CD4-positive, alpha-beta T cell treated with Interleukin-15 for 1 hour (primary cell): ENCODE measurements around the gene PLA2G4C.

ENCODE experiments used
- DNase-seq: peaks from one replicate; pipeline ENCODE4 v3.0.0-alpha.2; 2020

PLA2G4C gene, protein sequence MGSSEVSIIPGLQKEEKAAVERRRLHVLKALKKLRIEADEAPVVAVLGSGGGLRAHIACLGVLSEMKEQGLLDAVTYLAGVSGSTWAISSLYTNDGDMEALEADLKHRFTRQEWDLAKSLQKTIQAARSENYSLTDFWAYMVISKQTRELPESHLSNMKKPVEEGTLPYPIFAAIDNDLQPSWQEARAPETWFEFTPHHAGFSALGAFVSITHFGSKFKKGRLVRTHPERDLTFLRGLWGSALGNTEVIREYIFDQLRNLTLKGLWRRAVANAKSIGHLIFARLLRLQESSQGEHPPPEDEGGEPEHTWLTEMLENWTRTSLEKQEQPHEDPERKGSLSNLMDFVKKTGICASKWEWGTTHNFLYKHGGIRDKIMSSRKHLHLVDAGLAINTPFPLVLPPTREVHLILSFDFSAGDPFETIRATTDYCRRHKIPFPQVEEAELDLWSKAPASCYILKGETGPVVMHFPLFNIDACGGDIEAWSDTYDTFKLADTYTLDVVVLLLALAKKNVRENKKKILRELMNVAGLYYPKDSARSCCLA

GRCh38 chr19:48110350-48110966 lies at the start of gene PLA2G4C:
Gene PLA2G4C (minus strand): TSS chr19:48110817. CDS start chr19:48106529, 4,288 bp downstream.
- peak; percentile 82 for DNase-seq

GRCh38 chr19:48158210-48158790 lies 47.7 kb upstream of the PLA2G4C start:
- DNase-seq: no peak

DNA sequence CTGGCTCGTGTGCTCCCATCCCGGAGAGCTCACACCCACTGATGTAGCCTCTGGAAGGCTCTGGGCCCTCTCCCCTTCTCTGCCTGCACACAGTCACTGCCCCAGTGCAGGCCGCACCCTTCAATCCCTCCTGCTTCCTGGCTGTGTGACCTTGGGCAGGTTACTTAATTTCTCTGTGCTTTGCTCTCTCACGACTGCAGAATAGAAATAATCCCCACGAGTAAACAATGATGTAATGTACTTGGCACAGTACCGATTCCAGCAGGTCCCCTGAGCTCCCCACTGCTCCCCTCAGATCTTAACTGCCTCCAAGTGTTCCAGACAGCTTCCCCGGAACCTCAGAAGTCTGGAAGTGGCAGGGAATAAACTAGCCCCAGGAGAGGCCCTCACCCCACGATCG lies 43.4 kb upstream of the PLA2G4C start:
- no peak for DNase-seq

DNA sequence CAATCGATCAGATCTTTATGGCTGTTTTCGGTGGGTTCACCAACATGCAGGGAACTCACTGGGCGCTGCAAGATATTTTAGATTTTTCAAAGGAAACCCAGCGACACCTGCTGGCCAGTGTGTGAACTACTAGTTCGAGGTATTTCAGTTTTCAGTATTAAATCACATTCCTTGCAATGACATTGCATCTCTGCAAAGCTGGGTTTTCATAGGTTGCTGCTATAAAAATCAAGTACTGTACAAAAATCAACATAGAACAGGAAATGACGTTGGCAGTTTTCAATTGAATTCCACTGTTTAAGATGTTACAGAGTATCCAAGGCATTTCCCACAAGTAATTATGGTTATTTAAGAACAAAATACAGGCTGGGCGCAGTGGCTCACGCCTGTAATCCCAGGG lies 41.9 kb upstream of the PLA2G4C start:
- peak; percentile 51 for DNase-seq

DNA sequence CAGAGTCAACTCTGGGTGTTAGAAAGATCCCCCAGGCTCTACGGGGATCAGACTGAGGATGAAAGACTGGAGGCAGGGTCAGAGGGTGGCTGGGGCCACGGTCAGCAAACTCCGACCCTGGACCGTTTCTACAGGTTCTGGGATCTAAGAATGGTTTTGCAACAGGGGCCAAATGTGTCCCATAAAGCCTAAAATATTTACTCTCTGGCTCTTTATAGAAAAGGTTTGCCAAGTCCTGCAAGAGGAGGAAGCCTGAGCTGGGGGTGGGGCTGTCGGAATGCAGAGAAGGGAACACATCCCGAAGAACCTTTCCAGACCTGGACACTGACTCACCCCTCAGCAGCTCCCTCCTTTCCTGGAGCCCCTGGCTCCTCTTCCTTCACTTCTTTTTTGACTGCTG lies 38.8 kb upstream of the PLA2G4C start:
- no peak for DNase-seq

- no peak for DNase-seq
Observed at GRCh38 chr19:48148576-48148975, 38.0 kb upstream of the PLA2G4C start.

DNA sequence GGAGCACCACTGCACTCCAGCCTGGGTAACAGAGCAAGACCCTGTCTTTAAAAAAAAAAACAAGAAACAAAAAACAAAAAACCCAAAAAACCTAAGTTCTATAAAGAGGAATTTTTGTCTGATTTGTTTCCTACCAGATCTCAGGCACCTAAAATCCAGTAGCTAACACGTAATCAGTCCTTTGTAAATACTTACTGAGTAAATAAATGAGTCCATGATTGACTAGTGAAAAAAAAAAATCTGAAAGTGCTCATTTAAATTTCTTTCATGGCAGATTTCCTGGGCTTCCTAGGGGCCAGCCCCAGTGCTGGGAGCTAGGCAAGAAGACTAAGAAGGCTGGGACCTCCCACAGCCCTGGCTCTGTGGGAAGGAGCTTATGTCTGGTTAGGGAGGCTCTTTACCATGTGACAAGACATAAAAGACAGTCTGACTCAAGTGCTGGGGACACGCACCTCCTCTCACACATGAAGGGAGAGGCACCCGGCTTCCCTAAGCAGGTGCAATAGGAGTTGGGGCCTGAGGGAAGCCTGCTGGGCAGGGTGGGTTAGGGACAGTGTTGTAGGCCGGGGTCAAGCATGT lies 37.1 kb upstream of the PLA2G4C start:
- no peak for DNase-seq

- no peak for DNase-seq
Observed at GRCh38 chr19:48139053-48139452, 28.4 kb upstream of the PLA2G4C start.

DNA sequence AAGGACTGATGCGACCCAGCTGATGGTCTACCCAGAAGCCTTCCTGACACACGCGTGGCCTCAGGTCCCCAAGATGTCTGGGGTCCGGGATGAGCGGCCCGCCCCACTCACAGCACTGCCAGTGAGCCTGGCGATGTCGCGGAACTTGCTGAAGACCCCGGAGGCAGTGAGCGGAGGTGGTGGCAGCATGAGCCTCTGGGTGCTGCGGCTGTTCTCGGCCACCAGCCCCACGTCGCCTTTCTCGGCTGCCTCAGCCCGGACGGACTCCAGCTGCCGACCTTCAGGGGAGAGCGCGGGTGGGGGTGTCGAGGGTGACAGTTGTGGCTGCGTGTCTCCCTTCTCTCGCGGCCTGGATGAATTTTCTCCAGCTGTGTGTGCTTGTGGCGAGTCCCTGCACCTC lies 26.8 kb upstream of the PLA2G4C start:
- no peak for DNase-seq

GRCh38 chr19:48136547-48136946 lies 25.9 kb upstream of the PLA2G4C start:
- no peak for DNase-seq

DNA sequence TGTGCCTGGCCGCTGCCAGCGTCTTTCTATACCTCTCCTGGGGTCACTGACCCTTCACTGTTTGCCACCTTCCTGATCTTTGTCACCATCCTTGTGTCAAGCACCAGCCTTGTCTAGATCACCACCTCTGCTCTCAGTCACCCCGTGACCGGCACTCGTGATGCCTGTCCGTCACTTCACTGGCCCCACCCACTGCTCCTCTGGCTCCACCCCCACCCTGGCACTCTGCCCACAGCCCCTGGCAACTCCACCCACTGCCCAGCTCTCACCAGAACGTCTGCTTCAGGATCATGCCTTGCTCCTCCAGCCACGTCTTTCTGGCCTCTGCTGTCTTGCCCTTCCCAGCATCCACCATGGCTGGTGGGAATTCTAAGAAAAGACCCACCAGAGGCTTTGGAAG lies 24.8 kb upstream of the PLA2G4C start:
- no peak for DNase-seq

DNA sequence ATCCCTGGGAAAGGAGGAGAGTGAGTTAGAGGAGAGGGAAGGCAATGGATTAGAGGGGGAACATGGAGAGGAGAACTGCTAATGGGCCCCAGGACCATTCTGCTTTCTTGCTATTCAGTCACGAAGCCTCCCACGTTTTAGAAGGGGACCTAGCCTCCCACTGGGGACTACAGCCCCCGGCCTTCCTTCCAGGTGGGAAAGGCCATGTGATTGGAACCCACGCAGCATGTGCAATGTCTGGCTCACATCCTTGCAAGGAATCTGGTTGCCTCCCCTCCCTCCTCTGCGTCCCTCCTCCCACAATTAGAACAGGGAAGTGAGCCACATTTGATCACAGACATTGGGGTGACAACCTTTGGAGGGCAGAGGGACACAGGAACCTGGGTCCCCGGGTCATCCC lies 22.5 kb upstream of the PLA2G4C start:
- no peak for DNase-seq

DNA sequence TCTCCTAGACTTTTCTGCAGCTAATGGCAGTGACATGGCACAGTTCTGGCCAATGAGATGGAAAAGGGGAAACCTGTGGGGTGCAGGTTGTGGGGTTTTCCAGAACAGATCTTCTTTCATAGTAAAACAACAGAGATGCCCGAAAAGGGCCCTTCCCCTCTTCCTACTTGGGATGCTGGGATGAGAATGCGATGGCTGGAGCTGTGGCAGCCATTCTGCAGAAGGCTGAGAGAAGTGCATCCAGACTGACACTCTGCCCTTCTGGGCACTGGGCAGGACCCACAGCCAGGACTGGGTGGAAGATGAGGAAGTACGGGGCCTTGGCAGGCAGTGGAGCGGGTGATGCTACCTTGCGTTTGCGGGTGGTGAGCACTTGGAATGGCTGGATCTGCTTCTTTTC lies 16.9 kb upstream of the PLA2G4C start:
- no peak for DNase-seq

DNA sequence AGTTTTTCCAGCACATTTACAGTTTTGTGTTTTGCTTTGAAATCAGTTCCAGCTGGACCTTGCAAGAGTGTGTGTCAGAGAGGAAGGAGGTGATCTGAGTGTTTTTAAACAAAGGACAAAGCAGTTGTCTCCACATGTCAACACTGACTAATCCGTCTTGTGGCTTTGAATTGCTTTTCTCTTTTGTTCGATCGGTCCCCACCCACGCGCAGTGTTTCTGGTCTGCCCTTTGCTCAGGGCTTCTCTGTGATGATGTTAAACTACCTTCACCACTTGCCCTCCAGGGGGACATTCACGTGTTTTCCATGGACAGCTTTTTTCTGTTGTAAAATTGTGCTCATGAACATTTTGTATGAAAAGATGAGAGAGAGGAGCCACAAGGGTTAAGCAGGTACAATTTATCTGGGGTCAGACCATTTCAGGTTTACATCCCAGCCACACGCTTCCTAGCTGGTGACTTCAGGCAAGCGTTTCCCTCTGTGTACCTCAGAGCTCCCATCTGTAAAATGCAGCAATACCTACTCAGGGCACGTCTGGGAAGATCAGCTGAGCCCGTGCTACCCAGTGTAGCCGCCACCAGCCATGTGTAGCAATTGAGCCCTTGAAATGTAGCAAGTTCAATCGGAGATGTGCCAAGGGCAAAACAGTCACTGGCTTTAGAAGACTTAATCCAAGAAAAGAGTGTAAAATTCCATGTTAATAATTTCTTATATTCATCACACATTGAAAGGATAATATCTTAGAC lies 13.5 kb upstream of the PLA2G4C start:
- no peak for DNase-seq

GRCh38 chr19:48122421-48122820 lies 11.8 kb upstream of the PLA2G4C start:
- DNase-seq: no peak

GRCh38 chr19:48121909-48122371 lies 11.3 kb upstream of the PLA2G4C start:
- no peak for DNase-seq

GRCh38 chr19:48121066-48121465 lies 10.4 kb upstream of the PLA2G4C start:
- no peak for DNase-seq

GRCh38 chr19:48120505-48120904 lies 9.9 kb upstream of the PLA2G4C start:
- no peak for DNase-seq

- DNase-seq: no peak
Observed at GRCh38 chr19:48118131-48118517, 7.5 kb upstream of the PLA2G4C start.

DNA sequence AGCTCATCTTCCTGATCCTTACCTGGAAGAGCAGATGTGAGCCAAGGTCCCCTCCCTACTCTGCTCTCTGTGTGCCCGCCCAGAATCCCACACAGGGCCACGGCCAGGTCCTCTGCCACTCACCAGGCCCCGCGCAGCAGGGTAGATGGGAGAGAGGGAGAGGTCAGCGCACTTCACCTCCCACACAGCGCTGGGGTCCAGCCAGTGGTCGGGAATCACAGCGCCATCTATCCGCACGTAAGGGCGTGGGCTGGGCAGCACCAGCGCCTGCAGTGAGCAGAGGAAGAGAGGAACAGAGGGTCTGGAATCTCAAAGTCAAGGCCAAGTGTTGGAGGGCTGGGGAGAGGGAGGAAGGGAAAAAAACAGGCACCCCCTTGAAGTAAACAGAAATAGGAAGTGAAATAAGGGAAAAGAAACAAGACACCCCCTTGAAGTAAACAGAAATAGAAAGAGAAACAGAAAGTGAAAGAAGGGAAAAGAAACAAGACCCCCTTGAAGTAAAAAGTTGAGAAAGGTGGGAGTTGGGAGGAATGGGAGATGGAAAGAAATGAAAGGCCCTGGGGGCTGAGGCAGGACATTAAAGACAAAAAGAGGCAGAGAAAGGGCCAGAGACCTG lies 7.0 kb upstream of the PLA2G4C start:
- no peak for DNase-seq

DNA sequence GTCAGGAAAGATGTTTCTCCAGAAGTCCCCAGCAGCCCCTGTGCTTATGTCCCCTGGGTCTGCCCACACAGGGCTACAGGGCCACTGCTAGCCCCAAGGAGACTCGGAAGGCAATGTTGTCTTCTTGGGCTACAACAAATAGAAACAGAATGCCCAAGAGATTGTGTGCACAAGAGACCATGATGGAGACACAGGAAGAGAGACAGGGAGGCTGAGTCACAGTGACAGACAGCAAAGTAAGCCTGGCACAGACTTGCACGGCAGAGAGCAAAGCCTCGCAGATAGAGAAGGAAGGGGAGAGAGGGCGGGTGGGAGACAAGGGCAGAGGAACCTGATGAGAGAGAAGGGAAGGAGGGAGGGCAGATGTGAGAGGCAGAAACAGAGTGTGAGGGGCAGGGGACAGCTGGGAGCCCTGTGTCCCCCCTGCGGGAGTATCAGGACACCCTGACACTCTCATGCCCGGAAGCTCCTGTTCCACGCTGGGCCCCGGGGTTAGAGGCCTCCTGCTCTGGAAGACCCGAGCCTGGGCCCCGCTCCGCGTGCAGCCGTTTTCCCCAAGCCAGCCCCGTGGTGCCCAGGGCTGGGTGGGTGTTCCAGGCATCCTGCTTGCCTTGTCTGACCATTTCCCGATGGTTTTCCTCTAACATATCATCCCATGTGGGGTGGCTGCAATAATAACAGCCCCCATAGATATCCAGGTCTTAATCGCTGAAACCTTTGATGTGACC lies 2.7 kb upstream of the PLA2G4C start:
- DNase-seq: no peak

DNA sequence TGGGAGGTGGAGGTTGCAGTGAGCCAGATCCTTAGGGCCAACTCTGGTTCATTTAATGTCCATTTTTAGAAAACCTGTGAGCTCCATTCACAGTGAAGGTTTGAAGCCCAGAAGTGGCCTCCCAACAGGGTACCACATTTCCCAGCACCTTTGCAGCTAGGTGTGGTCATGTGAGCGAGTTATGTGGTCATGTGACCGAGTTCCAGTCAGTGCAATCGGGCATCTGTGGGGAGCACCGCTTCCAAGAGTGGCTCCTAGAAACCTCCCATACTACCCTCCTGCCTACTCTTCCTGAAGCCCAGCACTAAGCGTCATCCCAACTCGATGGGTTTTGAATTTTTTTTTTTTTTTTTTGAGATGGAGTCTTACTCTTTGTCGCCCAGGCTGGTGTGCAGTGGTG lies 663 bp upstream of the PLA2G4C start:
- DNase-seq: no peak
